Omental fat pad (tissue), 4 donors: ENCODE data around the gene MTCP1. TPM values are rescaled to one million over a fixed set of nuclear protein-coding genes. Genes with fewer than 3 reads are reported as not detected.

Experiments used
- ATAC-seq: fragments of 150-250 bp; one replicate; pipeline ENCODE4 v1.9.1; 2016; ENCODE audit warnings: mild to moderate bottlenecking, moderate library complexity; ENCODE audit not compliant: low FRiP score
- DNase-seq: peaks from one replicate; pipeline ENCODE4 v3.0.0-alpha.2; 2019; ENCODE audit warnings: low spot score
- CTCF ChIP-seq, 3 donors: fragments of 450-650 bp; IDR thresholded peaks; one replicate each; pipeline ENCODE4 v1.5.1; 2016 to 2017; ENCODE audit warnings: antibody characterized with exemption in 3 of 3, mild to moderate bottlenecking in 3 of 3, moderate library complexity in 2 of 3
- total RNA-seq, 4 donors: library from RNA; depleted of rRNA; stranded (reverse); fragments of >200 nt; gene quantifications; one replicate each; pipeline ENCODE4 v1.1.0, GENCODE V29; 2016

Gene MTCP1
- total RNA-seq, 4 donors from 2014 or later: 0.74 to 3.5 (median 1.9) TPM

GRCh38 chrX:155026727-155027508 lies 44.0 kb downstream of the MTCP1 start, which contains the start of gene FUNDC2:
Gene FUNDC2 (plus strand): TSS chrX:155026844. CDS start chrX:155026939, 95 bp downstream.
- DNase-seq: peak; percentile 43
- TF ChIP-seq CTCF (IDR thresholded peaks at IDR 0.05): no peak
- peak; percentile 86 for ATAC-seq

GRCh38 chrX:155026420-155026726 lies 44.6 kb downstream of the MTCP1 start:
- ATAC-seq: no peak
- TF ChIP-seq CTCF (IDR thresholded peaks at IDR 0.05): no peak
- DNase-seq: no peak

GRCh38 chrX:155023907-155024833 lies 46.8 kb downstream of the MTCP1 start:
- no peak for TF ChIP-seq CTCF (IDR thresholded peaks at IDR 0.05)
- DNase-seq: no peak
- ATAC-seq: no peak

- TF ChIP-seq CTCF (IDR thresholded peaks at IDR 0.05): no peak
- ATAC-seq (no peak), DNase-seq (no peak)
Measured at GRCh38 chrX:155022585-155022984, 48.4 kb downstream of the MTCP1 start, which contains the start of gene F8. Gene F8 (minus strand): TSS chrX:155022723. CDS start chrX:155022552, 171 bp downstream.

GRCh38 chrX:155020591-155020990 lies 50.3 kb downstream of the MTCP1 start:
- ATAC-seq (no peak), DNase-seq (no peak)
- TF ChIP-seq CTCF (IDR thresholded peaks at IDR 0.05): no peak

Other genes with a start within 250 kb of the MTCP1 start
- gene SMIM9, start 236.5 kb downstream of the MTCP1 start, total RNA-seq: 1 to 10 TPM in 1 of 4 donors, not detected in 3; 7.3 TPM
- gene F8A1, start 184.8 kb downstream of the MTCP1 start, total RNA-seq: 1 to 10 TPM in 3 of 4 donors, under 1 TPM in 1; 0.63 to 9.7 (median 5.5) TPM
- 100 to 1,000 TPM in 1 of 4 donors, 10 to 100 TPM in 3; 18.2 to 184 (median 26.2) TPM for gene F8, start 48.4 kb downstream of the MTCP1 start, total RNA-seq
- gene FUNDC2, start 44.3 kb downstream of the MTCP1 start, total RNA-seq: 100 to 1,000 TPM in 2 of 4 donors, 10 to 100 TPM in 2; 65.8 to 110 (median 83.7) TPM
- gene CMC4, start within 50 bp of the MTCP1 start, total RNA-seq: 10 to 100 TPM; 11.0 to 24.9 (median 16.4) TPM
- 10 to 100 TPM in 3 of 4 donors, 1 to 10 TPM in 1; 8.4 to 11.0 (median 10.2) TPM for gene BRCC3, start 372 bp upstream of the MTCP1 start, total RNA-seq
- 10 to 100 TPM; 22.2 to 30.4 (median 25.7) TPM for gene VBP1, start 145.3 kb upstream of the MTCP1 start, total RNA-seq
- gene RAB39B, start 193.4 kb upstream of the MTCP1 start, total RNA-seq: under 1 TPM; 0.19 to 0.37 (median 0.28) TPM